Measurements from ENCODE around the gene CNOT4. TPM values are rescaled to one million over a fixed set of nuclear protein-coding genes. Genes with fewer than 3 reads are reported as not detected.

CNOT4 gene
- total RNA-seq, 1 donor from 2014 or later: 22.8 TPM

DNA sequence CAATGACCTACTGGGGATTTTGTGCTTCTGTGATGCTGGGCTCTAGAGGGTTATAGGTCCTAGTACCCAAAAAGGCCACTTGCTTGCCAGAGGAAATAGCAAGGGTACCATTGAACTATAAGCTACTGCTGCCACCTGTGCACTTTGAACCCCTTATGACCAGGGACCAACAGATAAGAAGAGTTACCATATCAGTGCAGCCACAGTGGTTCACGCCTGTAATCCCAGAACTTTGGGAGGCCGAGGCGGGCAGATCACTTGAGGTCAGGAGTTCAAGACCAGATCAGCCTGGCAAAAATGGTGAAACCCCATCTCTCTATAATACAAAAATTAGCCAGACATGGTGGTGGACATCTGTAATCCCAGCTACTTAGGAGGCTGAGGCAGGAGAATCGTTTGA lies 15.5 kb upstream of the CNOT4 start:
- DNase-seq (ENCODE audit: extremely low spot score, unreplicated experiment): no peak
- Mint-ChIP-seq H3K27ac (ENCODE audit: unreplicated experiment) (no peak overlapping the region), H3K27me3 (ENCODE audit: unreplicated experiment) (peaks cover 12% of the 10 kb centered on the region), H3K9me3 (ENCODE audit: unreplicated experiment) (peaks cover 4% of the 10 kb centered on the region), H3K4me3 (ENCODE audit: unreplicated experiment) (no peak overlapping the region), H3K4me1 (ENCODE audit: unreplicated experiment) (no peaks in the 10 kb centered on the region), H3K36me3 (ENCODE audit: unreplicated experiment) (peaks cover 1% of the 10 kb centered on the region)
- TF ChIP-seq, protein P1, sequence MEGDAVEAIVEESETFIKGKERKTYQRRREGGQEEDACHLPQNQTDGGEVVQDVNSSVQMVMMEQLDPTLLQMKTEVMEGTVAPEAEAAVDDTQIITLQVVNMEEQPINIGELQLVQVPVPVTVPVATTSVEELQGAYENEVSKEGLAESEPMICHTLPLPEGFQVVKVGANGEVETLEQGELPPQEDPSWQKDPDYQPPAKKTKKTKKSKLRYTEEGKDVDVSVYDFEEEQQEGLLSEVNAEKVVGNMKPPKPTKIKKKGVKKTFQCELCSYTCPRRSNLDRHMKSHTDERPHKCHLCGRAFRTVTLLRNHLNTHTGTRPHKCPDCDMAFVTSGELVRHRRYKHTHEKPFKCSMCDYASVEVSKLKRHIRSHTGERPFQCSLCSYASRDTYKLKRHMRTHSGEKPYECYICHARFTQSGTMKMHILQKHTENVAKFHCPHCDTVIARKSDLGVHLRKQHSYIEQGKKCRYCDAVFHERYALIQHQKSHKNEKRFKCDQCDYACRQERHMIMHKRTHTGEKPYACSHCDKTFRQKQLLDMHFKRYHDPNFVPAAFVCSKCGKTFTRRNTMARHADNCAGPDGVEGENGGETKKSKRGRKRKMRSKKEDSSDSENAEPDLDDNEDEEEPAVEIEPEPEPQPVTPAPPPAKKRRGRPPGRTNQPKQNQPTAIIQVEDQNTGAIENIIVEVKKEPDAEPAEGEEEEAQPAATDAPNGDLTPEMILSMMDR (IDR thresholded peaks at IDR 0.05): no peak

DNA sequence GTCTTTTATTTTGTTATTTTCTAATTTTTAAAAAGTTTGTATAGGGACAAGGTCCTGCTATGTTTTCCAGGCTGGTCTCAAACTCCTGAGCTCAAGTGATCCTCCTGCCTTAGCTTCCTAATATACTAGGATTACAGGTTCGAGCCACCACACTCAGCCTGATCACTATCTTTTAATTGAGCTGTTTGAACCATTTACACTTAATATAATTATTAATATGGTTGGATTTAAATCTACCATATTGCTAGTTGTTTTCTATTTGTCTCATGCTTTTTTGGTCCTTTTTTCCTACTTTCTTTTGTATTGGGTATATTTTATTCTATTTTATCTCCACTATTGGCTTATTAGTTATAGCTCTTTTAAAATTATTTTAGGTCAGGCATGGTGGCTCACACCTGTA lies 13.2 kb upstream of the CNOT4 start:
- Mint-ChIP-seq H3K36me3 (ENCODE audit: unreplicated experiment) (peaks cover 1% of the 10 kb centered on the region), H3K4me1 (ENCODE audit: unreplicated experiment) (no peaks in the 10 kb centered on the region), H3K4me3 (ENCODE audit: unreplicated experiment) (no peak overlapping the region), H3K27ac (ENCODE audit: unreplicated experiment) (no peak overlapping the region), H3K27me3 (ENCODE audit: unreplicated experiment) (peaks cover 2% of the 10 kb centered on the region), H3K9me3 (ENCODE audit: unreplicated experiment) (peaks cover 4% of the 10 kb centered on the region)
- DNase-seq (ENCODE audit: extremely low spot score, unreplicated experiment): no peak
- TF ChIP-seq, protein P1 (IDR thresholded peaks at IDR 0.05): no peak

DNA sequence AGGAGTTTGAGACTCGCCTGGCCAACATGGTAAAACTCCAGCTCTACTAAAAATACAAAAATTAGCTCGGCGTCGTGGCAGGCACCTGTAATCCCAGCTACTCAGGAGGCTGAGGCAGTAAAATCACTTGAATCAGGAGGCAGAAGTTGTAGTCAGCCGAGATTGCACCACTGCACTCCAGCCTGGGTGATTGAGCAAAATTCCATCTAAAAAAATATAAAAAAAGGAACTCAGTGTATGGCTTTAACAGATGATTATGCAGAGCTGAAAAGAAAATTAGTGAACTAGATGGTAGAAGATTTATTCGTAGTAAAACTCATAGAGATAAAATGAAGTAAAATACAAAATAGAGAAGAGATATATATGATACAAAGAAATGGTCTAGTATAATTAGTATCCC lies 12.6 kb upstream of the CNOT4 start:
- Mint-ChIP-seq H3K4me1 (ENCODE audit: unreplicated experiment) (no peaks in the 10 kb centered on the region), H3K9me3 (ENCODE audit: unreplicated experiment) (peaks cover 4% of the 10 kb centered on the region), H3K4me3 (ENCODE audit: unreplicated experiment) (no peak overlapping the region), H3K27me3 (ENCODE audit: unreplicated experiment) (peaks cover 2% of the 10 kb centered on the region), H3K27ac (ENCODE audit: unreplicated experiment) (no peak overlapping the region), H3K36me3 (ENCODE audit: unreplicated experiment) (peaks cover 1% of the 10 kb centered on the region)
- TF ChIP-seq, protein P1 (IDR thresholded peaks at IDR 0.05): no peak
- DNase-seq (ENCODE audit: extremely low spot score, unreplicated experiment): peak; percentile 34

DNA sequence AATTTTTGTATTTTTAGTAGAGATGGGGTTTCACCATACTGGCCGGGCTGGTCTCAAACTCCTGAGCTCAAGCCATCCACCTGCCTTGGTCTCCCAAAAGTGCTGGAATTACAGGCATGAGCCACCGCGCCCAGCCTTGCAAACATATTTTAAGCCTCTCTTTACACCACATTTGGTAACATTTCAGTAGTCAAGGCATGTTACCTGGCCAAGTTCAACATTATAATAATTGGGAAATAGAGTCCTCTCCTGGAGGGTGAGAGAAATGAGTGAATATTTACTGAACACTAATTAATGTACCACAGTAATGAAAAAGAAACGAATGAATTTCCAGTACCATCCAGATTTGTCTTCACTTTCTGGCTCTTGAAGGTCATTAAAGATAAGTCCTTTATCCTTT lies 10.0 kb upstream of the CNOT4 start:
- peaks cover 2% of the 10 kb centered on the region for H3K27me3 Mint-ChIP-seq (ENCODE audit: unreplicated experiment)
- no peak overlapping the region for H3K4me3 Mint-ChIP-seq (ENCODE audit: unreplicated experiment)

DNA sequence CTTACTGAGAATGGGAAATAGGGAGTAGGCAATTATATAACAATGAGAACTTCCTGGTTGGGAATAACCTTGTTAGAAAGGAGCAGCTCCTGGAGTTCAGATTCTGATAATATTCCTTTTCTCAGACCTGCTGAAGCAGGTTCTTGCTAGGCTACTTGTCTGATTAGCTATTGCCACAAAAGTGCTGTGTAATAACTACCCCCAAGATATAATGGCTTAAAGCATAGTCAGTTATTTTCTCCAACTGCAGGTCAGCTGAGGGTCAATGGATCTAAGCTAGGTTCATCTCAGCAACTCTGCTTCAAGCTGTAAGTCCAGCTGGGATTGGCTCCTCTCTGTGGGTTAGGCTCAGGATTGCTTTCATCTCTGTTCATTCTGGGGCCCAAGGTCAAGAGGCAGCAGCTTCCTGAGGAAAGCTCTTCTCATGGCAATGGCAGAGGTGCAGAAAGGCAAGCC lies 9.4 kb upstream of the CNOT4 start:
- no peak overlapping the region for H3K27ac Mint-ChIP-seq (ENCODE audit: unreplicated experiment)
- H3K4me1 Mint-ChIP-seq (ENCODE audit: unreplicated experiment): no peaks in the 10 kb centered on the region
- peaks cover 4% of the 10 kb centered on the region for H3K9me3 Mint-ChIP-seq (ENCODE audit: unreplicated experiment)
- peaks cover 2% of the 10 kb centered on the region for H3K27me3 Mint-ChIP-seq (ENCODE audit: unreplicated experiment)
- DNase-seq (ENCODE audit: extremely low spot score, unreplicated experiment): no peak
- peaks cover 1% of the 10 kb centered on the region for H3K36me3 Mint-ChIP-seq (ENCODE audit: unreplicated experiment)
- TF ChIP-seq, protein P1 (IDR thresholded peaks at IDR 0.05): no peak
- H3K4me3 Mint-ChIP-seq (ENCODE audit: unreplicated experiment): no peak overlapping the region

More for the DNA sequence above, 10.0 kb upstream of the CNOT4 start:
- TF ChIP-seq, protein P1 (IDR thresholded peaks at IDR 0.05): no peak
- DNase-seq (ENCODE audit: extremely low spot score, unreplicated experiment): peak; percentile 38
- Mint-ChIP-seq H3K4me1 (ENCODE audit: unreplicated experiment) (no peaks in the 10 kb centered on the region), H3K27ac (ENCODE audit: unreplicated experiment) (no peak overlapping the region), H3K36me3 (ENCODE audit: unreplicated experiment) (peaks cover 1% of the 10 kb centered on the region), H3K9me3 (ENCODE audit: unreplicated experiment) (peaks cover 4% of the 10 kb centered on the region)
